Measurements from ENCODE around the gene CIITA.

The CIITA gene

DNA sequence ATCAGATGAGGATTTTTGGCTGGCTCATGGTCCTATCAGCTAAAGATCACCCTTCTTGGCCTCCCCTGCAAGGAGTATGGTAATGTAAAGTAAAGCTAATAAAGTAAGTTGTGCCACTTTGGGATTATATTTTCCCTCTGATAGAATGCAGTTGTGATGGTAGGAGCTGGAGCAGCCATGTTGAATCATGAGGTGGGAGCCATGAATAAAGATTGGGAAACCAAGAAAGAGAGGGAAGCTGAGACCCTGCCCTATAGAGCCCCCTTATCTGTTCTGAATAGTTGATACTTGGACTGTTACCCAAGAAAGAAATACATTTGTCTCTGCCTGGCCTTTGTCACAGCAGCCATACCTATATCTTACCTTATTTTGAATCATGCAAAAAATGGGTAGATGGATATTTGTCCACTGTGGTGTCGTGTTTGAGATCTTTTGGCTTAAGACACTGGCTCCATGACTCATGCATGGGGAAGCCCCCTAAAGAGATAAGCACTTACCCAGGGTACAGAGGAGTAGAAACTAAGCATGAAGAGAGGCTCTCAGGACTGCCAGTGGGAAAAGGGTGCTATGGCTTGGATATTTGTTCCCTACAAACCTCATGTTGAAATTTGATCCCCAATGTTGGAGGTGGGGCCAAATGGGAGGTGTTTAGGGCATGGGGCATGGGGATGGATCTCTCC, 40.7 kb upstream of the CIITA start:
- Histone ChIP-seq H3K36me3 (ENCODE audit: insufficient read depth, low read length) (no peaks in the 10 kb centered on the region), H3K27me3 (ENCODE audit: control insufficient read depth, insufficient read depth, low read length) (peaks cover 67% of the 10 kb centered on the region), H3K4me3 (ENCODE audit: low read length) (no peak overlapping the region), H3K4me1 (ENCODE audit: control insufficient read depth, insufficient read depth, low read length) (no peaks in the 10 kb centered on the region), H3K4me2 (ENCODE audit: low read length) (no peak overlapping the region), H3K9ac (ENCODE audit: low read depth, low read length) (no peak overlapping the region), H3K9me3 (replicated peaks; ENCODE audit: low read length) (no peaks in the 10 kb centered on the region)

DNA sequence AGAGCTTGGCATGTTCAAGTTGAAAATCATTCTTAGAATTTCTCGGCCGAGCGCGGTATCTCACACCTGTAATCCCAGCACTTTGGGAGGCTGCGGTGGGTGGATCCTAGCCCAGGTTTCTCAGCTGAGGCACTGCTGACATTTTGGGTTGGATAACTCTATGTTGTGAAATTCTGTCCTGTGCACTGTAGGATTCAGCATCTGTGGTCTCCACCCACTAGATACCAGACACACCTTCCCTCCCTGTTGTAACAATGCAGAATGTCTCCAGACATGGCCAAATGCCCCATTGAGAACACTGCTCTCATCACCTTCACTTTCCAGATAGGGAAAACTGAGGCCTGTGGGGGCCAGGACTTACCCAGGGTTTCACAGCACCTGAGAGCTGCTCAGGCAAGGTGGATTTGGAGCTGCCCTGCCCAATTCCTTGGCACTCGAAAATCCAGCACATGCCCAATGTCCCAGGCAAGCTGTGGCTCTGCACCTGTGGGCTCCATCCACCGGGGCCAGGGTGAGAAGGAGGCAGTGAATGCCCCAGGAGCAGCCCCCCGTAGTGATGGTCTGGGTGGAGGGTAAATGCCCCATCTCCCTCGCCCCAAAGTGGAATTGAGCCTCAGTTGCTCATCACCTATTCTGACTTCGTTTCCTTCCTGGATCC, 38.3 kb upstream of the CIITA start:
- Histone ChIP-seq H3K4me1 (ENCODE audit: control insufficient read depth, insufficient read depth, low read length) (no peaks in the 10 kb centered on the region), H3K36me3 (ENCODE audit: insufficient read depth, low read length) (no peaks in the 10 kb centered on the region), H3K4me3 (ENCODE audit: low read length) (no peak overlapping the region), H3K27me3 (ENCODE audit: control insufficient read depth, insufficient read depth, low read length) (peaks cover 54% of the 10 kb centered on the region), H3K9ac (ENCODE audit: low read depth, low read length) (no peak overlapping the region), H3K9me3 (replicated peaks; ENCODE audit: low read length) (no peaks in the 10 kb centered on the region), H3K4me2 (ENCODE audit: low read length) (no peak overlapping the region)

- Histone ChIP-seq H3K9ac (ENCODE audit: low read depth, low read length) (no peak overlapping the region), H3K4me2 (ENCODE audit: low read length) (no peak overlapping the region), H3K27me3 (ENCODE audit: control insufficient read depth, insufficient read depth, low read length) (peaks cover 54% of the 10 kb centered on the region), H3K9me3 (replicated peaks; ENCODE audit: low read length) (no peaks in the 10 kb centered on the region), H3K4me3 (ENCODE audit: low read length) (no peak overlapping the region), H3K4me1 (ENCODE audit: control insufficient read depth, insufficient read depth, low read length) (no peaks in the 10 kb centered on the region), H3K36me3 (ENCODE audit: insufficient read depth, low read length) (no peaks in the 10 kb centered on the region)
Measured at GRCh38 chr16:10839279-10839666, 37.7 kb upstream of the CIITA start.

DNA sequence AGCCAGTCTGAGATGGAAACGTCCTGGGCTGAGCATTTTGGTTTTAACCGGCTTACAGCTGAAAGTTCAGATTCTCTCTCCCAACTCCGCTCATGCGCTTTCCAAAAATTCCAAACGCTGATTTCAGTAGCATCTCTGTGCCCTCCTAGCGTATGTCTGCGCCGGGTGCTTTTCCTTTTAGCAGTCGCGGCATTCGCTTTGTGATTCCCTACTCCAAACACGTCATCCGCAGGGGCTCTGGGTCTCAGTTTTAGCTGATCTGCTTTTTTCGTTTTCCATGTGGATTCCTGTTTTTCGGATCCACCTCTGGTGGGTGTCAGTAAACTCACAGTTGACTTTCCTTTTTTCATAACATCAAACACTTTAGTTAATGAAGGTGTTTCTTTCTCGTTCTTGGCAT, 36.3 kb upstream of the CIITA start:
- Histone ChIP-seq H3K4me3 (ENCODE audit: low read length) (no peak overlapping the region), H3K4me2 (ENCODE audit: low read length) (no peak overlapping the region), H3K9ac (ENCODE audit: low read depth, low read length) (no peak overlapping the region), H3K27me3 (ENCODE audit: control insufficient read depth, insufficient read depth, low read length) (peaks cover 54% of the 10 kb centered on the region), H3K4me1 (ENCODE audit: control insufficient read depth, insufficient read depth, low read length) (no peaks in the 10 kb centered on the region), H3K9me3 (replicated peaks; ENCODE audit: low read length) (no peaks in the 10 kb centered on the region), H3K36me3 (ENCODE audit: insufficient read depth, low read length) (no peaks in the 10 kb centered on the region)

DNA sequence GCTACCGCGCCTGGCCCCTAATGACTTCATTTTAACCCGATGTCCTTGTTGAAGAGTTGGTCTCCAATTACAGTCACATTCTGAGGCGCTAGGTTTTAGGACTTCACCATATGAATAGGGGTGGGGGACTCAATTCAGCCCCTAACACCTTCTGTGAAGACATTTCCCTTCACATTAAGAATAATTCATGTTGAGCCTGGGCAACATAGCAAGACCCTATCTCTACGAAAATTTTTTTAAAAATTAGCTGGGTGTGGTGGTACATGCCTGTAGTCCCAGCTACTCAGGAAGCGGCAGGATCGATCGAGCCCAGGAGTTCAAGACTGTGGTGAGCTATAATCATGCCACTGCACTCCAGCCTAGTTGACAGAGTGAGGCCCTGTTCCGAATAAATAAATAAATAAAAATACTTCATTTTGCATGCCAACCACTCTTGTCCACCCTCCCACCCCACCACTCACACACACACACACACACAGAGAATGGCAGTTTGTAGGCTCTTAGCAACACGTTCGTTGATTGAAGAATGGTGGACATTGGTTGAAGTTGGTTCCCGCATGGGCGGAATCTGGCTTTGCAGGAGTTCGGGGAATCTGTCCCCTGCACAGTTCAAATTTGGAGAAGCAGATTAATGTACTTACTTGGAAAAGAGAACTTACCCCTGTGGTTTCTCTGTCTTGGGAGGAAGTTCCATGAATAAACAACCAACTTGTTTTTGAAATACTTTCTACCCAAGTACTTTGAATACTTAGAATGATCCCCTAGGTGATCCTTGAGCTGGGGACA, 30.6 kb upstream of the CIITA start:
- peaks cover 23% of the 10 kb centered on the region for H3K27me3 ChIP-seq (ENCODE audit: control insufficient read depth, insufficient read depth, low read length)
- H3K9me3 ChIP-seq (replicated peaks; ENCODE audit: low read length): no peaks in the 10 kb centered on the region
- H3K4me3 ChIP-seq (ENCODE audit: low read length): no peak overlapping the region
- no peak overlapping the region for H3K4me2 ChIP-seq (ENCODE audit: low read length)
- no peaks in the 10 kb centered on the region for H3K36me3 ChIP-seq (ENCODE audit: insufficient read depth, low read length)
- H3K9ac ChIP-seq (ENCODE audit: low read depth, low read length): no peak overlapping the region
- H3K4me1 ChIP-seq (ENCODE audit: control insufficient read depth, insufficient read depth, low read length): no peaks in the 10 kb centered on the region

- Histone ChIP-seq H3K4me2 (ENCODE audit: low read length) (no peak overlapping the region), H3K27me3 (ENCODE audit: control insufficient read depth, insufficient read depth, low read length) (peaks cover 24% of the 10 kb centered on the region), H3K9me3 (replicated peaks; ENCODE audit: low read length) (no peaks in the 10 kb centered on the region), H3K36me3 (ENCODE audit: insufficient read depth, low read length) (no peaks in the 10 kb centered on the region), H3K4me3 (ENCODE audit: low read length) (no peak overlapping the region), H3K9ac (ENCODE audit: low read depth, low read length) (no peak overlapping the region), H3K4me1 (ENCODE audit: control insufficient read depth, insufficient read depth, low read length) (no peaks in the 10 kb centered on the region)
Measured at GRCh38 chr16:10847176-10847575, 29.8 kb upstream of the CIITA start.

GRCh38 chr16:10849736-10850477, 27.1 kb upstream of the CIITA start:
- H3K4me1 ChIP-seq (ENCODE audit: control insufficient read depth, insufficient read depth, low read length): no peaks in the 10 kb centered on the region
- H3K4me3 ChIP-seq (ENCODE audit: low read length): no peak overlapping the region
- H3K9ac ChIP-seq (ENCODE audit: low read depth, low read length): no peak overlapping the region
- H3K4me2 ChIP-seq (ENCODE audit: low read length): no peak overlapping the region
- H3K27me3 ChIP-seq (ENCODE audit: control insufficient read depth, insufficient read depth, low read length): peaks cover 21% of the 10 kb centered on the region
- H3K9me3 ChIP-seq (replicated peaks; ENCODE audit: low read length): no peaks in the 10 kb centered on the region
- no peaks in the 10 kb centered on the region for H3K36me3 ChIP-seq (ENCODE audit: insufficient read depth, low read length)

- no peak overlapping the region for H3K4me3 ChIP-seq (ENCODE audit: low read length)
- H3K9ac ChIP-seq (ENCODE audit: low read depth, low read length): no peak overlapping the region
- H3K4me2 ChIP-seq (ENCODE audit: low read length): no peak overlapping the region
- no peaks in the 10 kb centered on the region for H3K36me3 ChIP-seq (ENCODE audit: insufficient read depth, low read length)
- H3K9me3 ChIP-seq (replicated peaks; ENCODE audit: low read length): no peaks in the 10 kb centered on the region
- H3K27me3 ChIP-seq (ENCODE audit: control insufficient read depth, insufficient read depth, low read length): peaks cover 17% of the 10 kb centered on the region
- no peaks in the 10 kb centered on the region for H3K4me1 ChIP-seq (ENCODE audit: control insufficient read depth, insufficient read depth, low read length)
Measured at GRCh38 chr16:10850478-10850850, 26.5 kb upstream of the CIITA start.

- H3K27me3 ChIP-seq (ENCODE audit: control insufficient read depth, insufficient read depth, low read length): peaks cover 15% of the 10 kb centered on the region
- H3K4me1 ChIP-seq (ENCODE audit: control insufficient read depth, insufficient read depth, low read length): no peaks in the 10 kb centered on the region
- H3K9ac ChIP-seq (ENCODE audit: low read depth, low read length): no peak overlapping the region
Measured at GRCh38 chr16:10851512-10851911, 25.5 kb upstream of the CIITA start.

DNA sequence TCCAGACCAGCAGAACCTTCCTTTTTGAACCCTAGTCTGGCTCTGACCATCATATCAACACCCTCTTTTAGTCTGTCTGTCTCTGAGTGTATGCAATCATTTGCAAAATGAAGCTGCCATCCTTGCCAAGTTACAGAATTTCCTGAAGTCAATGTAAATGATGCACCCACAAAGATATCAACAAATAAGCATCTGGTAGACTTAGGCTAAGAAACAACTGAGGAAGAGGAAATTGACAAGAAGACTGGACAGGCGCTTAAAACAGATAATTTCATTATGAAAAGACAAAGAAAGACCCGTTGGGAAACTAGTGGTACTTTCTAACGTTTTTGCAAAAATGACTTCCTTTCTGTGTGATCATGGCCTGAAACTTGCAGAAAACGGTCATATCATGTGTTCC, 24.7 kb upstream of the CIITA start:
- H3K36me3 ChIP-seq (ENCODE audit: insufficient read depth, low read length): no peaks in the 10 kb centered on the region
- H3K4me2 ChIP-seq (ENCODE audit: low read length): no peak overlapping the region
- no peak overlapping the region for H3K4me3 ChIP-seq (ENCODE audit: low read length)
- peaks cover 15% of the 10 kb centered on the region for H3K27me3 ChIP-seq (ENCODE audit: control insufficient read depth, insufficient read depth, low read length)
- H3K4me1 ChIP-seq (ENCODE audit: control insufficient read depth, insufficient read depth, low read length): no peaks in the 10 kb centered on the region
- H3K9ac ChIP-seq (ENCODE audit: low read depth, low read length): no peak overlapping the region
- no peaks in the 10 kb centered on the region for H3K9me3 ChIP-seq (replicated peaks; ENCODE audit: low read length)

More at GRCh38 chr16:10851512-10851911, 25.5 kb upstream of the CIITA start:
- no peak overlapping the region for H3K4me2 ChIP-seq (ENCODE audit: low read length)
- no peak overlapping the region for H3K4me3 ChIP-seq (ENCODE audit: low read length)
- H3K36me3 ChIP-seq (ENCODE audit: insufficient read depth, low read length): no peaks in the 10 kb centered on the region
- H3K9me3 ChIP-seq (replicated peaks; ENCODE audit: low read length): no peaks in the 10 kb centered on the region

DNA sequence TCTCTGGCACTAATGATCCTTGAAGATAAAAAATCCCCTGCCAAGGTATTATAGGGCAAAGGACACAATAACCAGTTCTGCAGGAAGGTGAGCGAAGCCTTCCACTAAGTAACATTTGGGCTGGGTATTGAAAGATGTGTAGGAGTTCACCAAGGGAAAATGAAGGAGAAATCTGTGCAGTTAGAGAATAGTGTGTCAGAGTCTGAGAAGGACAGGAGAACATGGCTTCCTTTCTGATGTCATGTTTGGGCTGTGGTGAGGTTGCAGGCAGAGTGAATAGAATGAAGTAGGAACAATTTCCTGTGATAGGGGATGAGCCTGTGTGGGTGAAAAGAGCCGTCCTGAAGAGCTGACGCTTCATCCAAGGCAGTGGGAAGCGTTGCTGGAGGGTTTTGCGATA, 24.1 kb upstream of the CIITA start:
- Histone ChIP-seq H3K27me3 (ENCODE audit: control insufficient read depth, insufficient read depth, low read length) (peaks cover 15% of the 10 kb centered on the region), H3K36me3 (ENCODE audit: insufficient read depth, low read length) (no peaks in the 10 kb centered on the region), H3K4me2 (ENCODE audit: low read length) (no peak overlapping the region), H3K9ac (ENCODE audit: low read depth, low read length) (no peak overlapping the region), H3K4me1 (ENCODE audit: control insufficient read depth, insufficient read depth, low read length) (no peaks in the 10 kb centered on the region), H3K4me3 (ENCODE audit: low read length) (no peak overlapping the region), H3K9me3 (replicated peaks; ENCODE audit: low read length) (no peaks in the 10 kb centered on the region)
